GM12891 (cell line): ENCODE data around the gene CRTC1.

ENCODE experiments used
- DNase-seq: peaks from one replicate; pipeline ENCODE4 v3.0.0; 2011; ENCODE audit warnings: low spot score; ENCODE audit not compliant: insufficient read length
- FAIRE-seq: peaks from 2 replicates; lab custom pipeline; 2011; peaks lifted over from hg19 to GRCh38; lab: Jason Lieb, UNC
- PAX5 ChIP-seq: IDR thresholded peaks from 2 replicates; pipeline ENCODE4 v1.6.1; 2011; ENCODE audit warnings: low read length, moderate library complexity, mild to moderate bottlenecking; ENCODE audit not compliant: insufficient read depth, severe bottlenecking
- POLR2A ChIP-seq: IDR thresholded peaks from 2 replicates; pipeline ENCODE4 v1.6.1; 2011; ENCODE audit warnings: low read depth, low read length, control low read depth
- POLR2AphosphoS5 ChIP-seq: IDR thresholded peaks from 2 replicates; pipeline ENCODE4 v1.6.1; 2011; ENCODE audit warnings: low read depth, low read length, control low read depth
- POU2F2 ChIP-seq: IDR thresholded peaks from 2 replicates; pipeline ENCODE4 v1.6.1; 2011; ENCODE audit warnings: low read depth, mild to moderate bottlenecking, control low read depth, low read length, moderate library complexity
- SPI1 ChIP-seq: IDR thresholded peaks from 2 replicates; pipeline ENCODE4 v1.6.1; 2011; ENCODE audit warnings: low read depth, low read length, control low read depth
- TAF1 ChIP-seq: IDR thresholded peaks from 2 replicates; pipeline ENCODE4 v1.6.1; 2011; ENCODE audit warnings: low read depth, low read length, control low read depth

Gene CRTC1

GRCh38 chr19:18735324-18735723 lies 51.8 kb downstream of the CRTC1 start:
- TF ChIP-seq PAX5 (no peak), POLR2AphosphoS5 (no peak), POU2F2 (no peak), SPI1 (no peak), TAF1 (no peak)
- no peak for FAIRE-seq
- DNase-seq: no peak

GRCh38 chr19:18735752-18736151 lies 52.3 kb downstream of the CRTC1 start:
- TF ChIP-seq SPI1 (no peak), POU2F2 (no peak), POLR2AphosphoS5 (no peak), POLR2A (no peak), TAF1 (no peak), PAX5 (no peak)
- DNase-seq (no peak), FAIRE-seq (no peak)

- TF ChIP-seq POLR2AphosphoS5 (no peak), SPI1 (no peak), POLR2A (no peak), PAX5 (no peak), POU2F2 (no peak), TAF1 (no peak)
- DNase-seq (no peak), FAIRE-seq (no peak)
These were observed 53.2 kb downstream of the CRTC1 start for GRCh38 chr19:18736415-18737336.

GRCh38 chr19:18737337-18737953 lies 54.0 kb downstream of the CRTC1 start:
- FAIRE-seq: no peak
- DNase-seq: no peak

GRCh38 chr19:18737954-18738351 lies 54.5 kb downstream of the CRTC1 start:
- no peak for FAIRE-seq
- DNase-seq: no peak
- no peak for TF ChIP-seq SPI1
- TF ChIP-seq POLR2A: no peak
- no peak for TF ChIP-seq POLR2AphosphoS5
- no peak for TF ChIP-seq PAX5
- TF ChIP-seq POU2F2: no peak

More at GRCh38 chr19:18737337-18737953, 54.0 kb downstream of the CRTC1 start:
- TF ChIP-seq POLR2A (no peak), SPI1 (no peak), PAX5 (no peak), POLR2AphosphoS5 (no peak), TAF1 (no peak), POU2F2 (no peak)

- no peak for TF ChIP-seq PAX5
- TF ChIP-seq SPI1: no peak
- TF ChIP-seq POU2F2: no peak
- TF ChIP-seq TAF1: no peak
- TF ChIP-seq POLR2A: no peak
- no peak for TF ChIP-seq POLR2AphosphoS5
- no peak for DNase-seq
- FAIRE-seq: no peak
These were observed 55.6 kb downstream of the CRTC1 start for GRCh38 chr19:18738961-18739690.

- DNase-seq (no peak), FAIRE-seq (no peak)
- TF ChIP-seq POU2F2: no peak
- no peak for TF ChIP-seq TAF1
- no peak for TF ChIP-seq POLR2AphosphoS5
- TF ChIP-seq POLR2A: no peak
- no peak for TF ChIP-seq PAX5
- no peak for TF ChIP-seq SPI1
These were observed 57.9 kb downstream of the CRTC1 start for GRCh38 chr19:18741124-18742121.

GRCh38 chr19:18742324-18742723 lies 58.8 kb downstream of the CRTC1 start:
- DNase-seq (no peak), FAIRE-seq (no peak)
- TF ChIP-seq TAF1 (no peak), PAX5 (no peak), POU2F2 (no peak), POLR2AphosphoS5 (no peak), POLR2A (no peak), SPI1 (no peak)
